B cell (primary cell): ENCODE measurements around the gene DNAJB12. TPM values are rescaled to one million over a fixed set of nuclear protein-coding genes. Genes with fewer than 3 reads are reported as not detected.

Source experiments
- ATAC-seq: fragments of 200-7000 bp; cut with Tn5 transposase; one replicate; pipeline ENCODE4 v1.10.0; 2021; ENCODE audit warnings: low read depth, mild to moderate bottlenecking, moderate number of reproducible peaks, moderate library complexity
- CTCF ChIA-PET: fragments of 350-600 bp; sonication (Branson Sonifier 250); formaldehyde crosslinking; loops from one replicate; lab custom pipeline; 2021; ENCODE audit warnings: antibody characterized with exemption, inconsistent platforms; lab: Charles Lee
- POLR2A ChIA-PET: fragments of 350-600 bp; sonication (Branson Sonifier 250); formaldehyde crosslinking; loops from one replicate; lab custom pipeline; 2021; ENCODE audit warnings: antibody characterized with exemption; lab: Charles Lee
- DNase-seq: peaks from one replicate; pipeline ENCODE4 v3.0.0; 2013
- H2AFZ ChIP-seq: 2 replicates; pipeline ENCODE4 v1.6.1; 2012; ENCODE audit warnings: mild to moderate bottlenecking, low read depth, low read length; ENCODE audit not compliant: insufficient read depth, poor library complexity, severe bottlenecking
- H3K27ac ChIP-seq, 2 donors: 1 replicate in 1 of 2; 2 replicates in 1 of 2; pipeline ENCODE4 v1.5.1; 2012 to 2013; ENCODE audit warnings: low read length in 2 of 2, mild to moderate bottlenecking in 2 of 2, moderate library complexity in 1 of 2
- H3K27me3 ChIP-seq, 4 experiments: fragments of 200-600 bp in 1 of 4; sonication (generic) in 1 of 4; replicated peaks in 1 of 4; 1 replicate in 2 of 4; 2 replicates in 2 of 4; pipeline versions ENCODE4 v1.6.1 to v1.7.0; 2013 to 2016; ENCODE audit warnings: low read length in 3 of 4, mild to moderate bottlenecking in 2 of 4, mixed read lengths in 1 of 4, moderate library complexity in 1 of 4; ENCODE audit not compliant: insufficient read depth in 4 of 4, control insufficient read depth in 3 of 4; ENCODE audit errors: control extremely low read depth in 1 of 4
- H3K36me3 ChIP-seq, 2 experiments: replicated peaks in 1 of 2; 1 replicate in 1 of 2; 2 replicates in 1 of 2; pipeline versions ENCODE4 v1.6.1 to v1.7.1; 2013; ENCODE audit warnings: low read length in 1 of 2; ENCODE audit not compliant: insufficient read depth in 2 of 2, control insufficient read depth in 1 of 2; ENCODE audit errors: control extremely low read depth in 1 of 2, extremely low read depth in 1 of 2
- H3K4me1 ChIP-seq, 2 donors: fragments of 200-600 bp in 1 of 2; sonication (generic) in 1 of 2; 1 replicate in 1 of 2; 2 replicates in 1 of 2; pipeline versions ENCODE4 v1.5.1 to v1.6.1; 2013 to 2017; ENCODE audit warnings: low read length in 2 of 2; ENCODE audit not compliant: control insufficient read depth in 2 of 2, insufficient read depth in 2 of 2
- H3K4me2 ChIP-seq: replicated peaks from 2 replicates; pipeline ENCODE3; 2012; ENCODE audit warnings: mild to moderate bottlenecking, low read depth, low read length; ENCODE audit not compliant: poor library complexity, severe bottlenecking
- H3K4me3 ChIP-seq, 5 experiments: fragments of 200-600 bp in 1 of 5; sonication (generic) in 1 of 5; 1 replicate in 3 of 5; 2 replicates in 2 of 5; pipeline versions ENCODE4 v1.5.1 to v1.7.0; 2011 to 2016; ENCODE audit warnings: low read length in 4 of 5, mild to moderate bottlenecking in 4 of 5, low read depth in 2 of 5, control low read depth in 1 of 5, moderate library complexity in 1 of 5; ENCODE audit not compliant: insufficient read depth in 1 of 5; ENCODE audit errors: control extremely low read depth in 1 of 5, extremely low read depth in 1 of 5
- H3K79me2 ChIP-seq: fragments of 200-600 bp; sonication (generic); one replicate; pipeline ENCODE4 v1.6.0; 2016; ENCODE audit warnings: low read length; ENCODE audit not compliant: control insufficient read depth, insufficient read depth
- H3K9ac ChIP-seq: fragments of 200-600 bp; sonication (generic); 2 replicates; pipeline ENCODE4 v1.6.1; 2017; ENCODE audit warnings: mild to moderate bottlenecking, low read length, moderate library complexity
- H3K9me3 ChIP-seq, 3 donors: one replicate each; pipeline versions ENCODE4 v1.6.1 to v1.7.1; 2013; ENCODE audit warnings: low read length in 2 of 3; ENCODE audit not compliant: control insufficient read depth in 2 of 3, insufficient read depth in 1 of 3; ENCODE audit errors: control extremely low read depth in 1 of 3
- H4K20me1 ChIP-seq: 2 replicates; pipeline ENCODE4 v1.6.0; 2012; ENCODE audit warnings: mild to moderate bottlenecking, low read length; ENCODE audit not compliant: insufficient read depth, control insufficient read depth, poor library complexity, severe bottlenecking
- H3K27ac Mint-ChIP-seq: one replicate; pipeline ENCODE4 v1.8.0; 2021; ENCODE audit warnings: mixed read lengths
- H3K27me3 Mint-ChIP-seq: one replicate; pipeline ENCODE4 v1.8.0; 2021; ENCODE audit warnings: mixed read lengths
- H3K4me1 Mint-ChIP-seq: one replicate; pipeline ENCODE4 v1.8.0; 2021; ENCODE audit warnings: mixed read lengths
- H3K4me3 Mint-ChIP-seq: one replicate; pipeline ENCODE4 v1.8.0; 2021; ENCODE audit warnings: mixed read lengths
- H3K9me3 Mint-ChIP-seq: one replicate; pipeline ENCODE4 v1.8.0; 2022; ENCODE audit warnings: mixed read lengths; ENCODE audit not compliant: insufficient read depth
- CTCF ChIP-seq: fragments of 200-600 bp; IDR thresholded peaks from one replicate; pipeline ENCODE4 v1.8.0; 2022; ENCODE audit warnings: antibody characterized with exemption, mild to moderate bottlenecking
- EZH2 ChIP-seq: IDR thresholded peaks from 2 replicates; pipeline ENCODE4 v1.6.1; 2012; ENCODE audit warnings: borderline replicate concordance, low read depth, mild to moderate bottlenecking, moderate library complexity, low read length; ENCODE audit not compliant: insufficient read depth, poor library complexity, severe bottlenecking
- WGBS: methylation state at CpG from one replicate; pipeline ENCODE4 v1.1.5; 2013; ENCODE audit warnings: missing lambda C conversion rate; ENCODE audit not compliant: insufficient coverage; 5-methylcytosine and 5-hydroxymethylcytosine counted together
- intact Hi-C: fragments of 100-400 bp; cut with micrococcal nuclease; formaldehyde crosslinking; loops from one replicate; pipeline ENCODE4 v1.10.0; 2022
- polyA plus RNA-seq: library from polyadenylated mRNA; depleted of rRNA; stranded (reverse); fragments of >200 nt; gene quantifications from 2 replicates; pipeline ENCODE4 v1.2.3, GENCODE V29; 2012
- total RNA-seq, 2 donors: library from RNA; stranded (reverse); fragments of 120-200 nt in 1 of 2; gene quantifications; 1 replicate in 1 of 2; 2 replicates in 1 of 2; pipeline versions ENCODE4 v1.2.3 to v1.2.4, GENCODE V29; 2013 to 2022

Gene DNAJB12
- total and polyA plus RNA-seq, 2 donors (not counting 1 experiment from before 2014, with no cell fraction given), result 16.1 to 42.3 TPM

DNA sequence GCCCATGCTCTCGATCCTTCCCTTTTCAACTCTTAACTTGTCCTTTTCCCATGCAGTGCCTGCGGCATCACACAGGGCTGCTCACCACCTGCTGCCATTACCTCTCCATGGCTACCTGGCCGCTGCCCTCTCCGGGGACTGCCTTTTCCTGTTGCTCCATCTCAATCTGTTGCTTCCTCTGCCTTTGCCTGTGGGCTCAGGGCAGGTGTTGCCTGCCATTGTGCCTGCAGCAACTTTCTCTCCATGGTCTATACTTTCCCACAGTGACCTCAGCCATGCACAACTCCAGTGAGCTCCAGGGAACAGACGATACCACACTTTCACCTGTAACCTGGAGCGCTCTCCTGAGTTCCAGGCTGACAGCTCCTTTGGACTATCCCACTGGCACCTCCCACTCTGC lies 3.2 kb downstream of the DNAJB12 start:
- no peaks in the 10 kb centered on the region for H3K9me3 ChIP-seq
- peaks cover 39% of the 10 kb centered on the region for H3K4me1 Mint-ChIP-seq
- H3K27me3 ChIP-seq, result no peaks in the 10 kb centered on the region
- ChIA-PET POLR2A (no interaction called here), CTCF (interaction anchor here (1.0 to 3.3 kb wide), 3 partner anchors 13 to 455 kb away, joined by 3 to 22 read pairs (median 3); no protein-coding TSS in a partner anchor)
- no peak overlapping the region for H3K4me2 ChIP-seq
- no peak overlapping the region for H3K4me3 ChIP-seq
- no peak overlapping the region for H3K27ac Mint-ChIP-seq
- 96% methylated on average over 6 of the region's 6 CpGs for WGBS
- peaks cover 70% of the 10 kb centered on the region for H3K79me2 ChIP-seq
- H3K36me3 ChIP-seq, result peaks cover 4 to 20% of the 10 kb centered on the region in 2 experiments
- no peak for DNase-seq
- no peak for ATAC-seq
- no peaks in the 10 kb centered on the region for H3K27me3 Mint-ChIP-seq
- H3K4me1 ChIP-seq, result peaks cover 15 to 17% of the 10 kb centered on the region in 2 donors
- peaks cover 28% of the 10 kb centered on the region for H4K20me1 ChIP-seq
- no peak overlapping the region for H3K4me3 Mint-ChIP-seq
- TF ChIP-seq EZH2 (no peak), CTCF (no peak)
- intact Hi-C loops, result loop anchor here (10.0 kb wide), 1 partner anchor 893 kb away; the partner anchor contains the start of gene DNAJC9
- no peak overlapping the region for H2AFZ ChIP-seq
- no peaks in the 10 kb centered on the region for H3K9me3 Mint-ChIP-seq
- H3K27ac ChIP-seq, result no peak overlapping the region
- no peak overlapping the region for H3K9ac ChIP-seq

GRCh38 chr10:72349438-72349837 lies 5.3 kb downstream of the DNAJB12 start:
- TF ChIP-seq CTCF, result no peak
- TF ChIP-seq EZH2, result no peak
- no peak overlapping the region for H3K27ac Mint-ChIP-seq
- no peak overlapping the region for H2AFZ ChIP-seq
- ATAC-seq, result no peak
- H3K4me3 ChIP-seq, result no peak overlapping the region
- no peak overlapping the region for H3K27ac ChIP-seq
- intact Hi-C loops, result no loop called here
- H3K4me1 Mint-ChIP-seq, result peaks cover 35% of the 10 kb centered on the region
- no peaks in the 10 kb centered on the region for H3K27me3 Mint-ChIP-seq
- H3K27me3 ChIP-seq, result no peaks in the 10 kb centered on the region
- peaks cover 4 to 21% of the 10 kb centered on the region in 2 experiments for H3K36me3 ChIP-seq
- no peak for DNase-seq
- H3K4me3 Mint-ChIP-seq, result no peak overlapping the region
- WGBS, result 100% methylated on average over 2 of the region's 2 CpGs
- peaks cover 70% of the 10 kb centered on the region for H3K79me2 ChIP-seq
- no peak overlapping the region for H3K4me2 ChIP-seq
- peaks cover 17 to 19% of the 10 kb centered on the region in 2 donors for H3K4me1 ChIP-seq
- ChIA-PET CTCF (interaction anchor here (0.6 to 3.3 kb wide), 5 partner anchors 8 to 300 kb away, joined by 3 to 22 read pairs (median 6); no protein-coding TSS in a partner anchor), POLR2A (interaction anchor here (0.9 to 1.2 kb wide), 2 partner anchors 12 to 128 kb away, joined by 3 read pairs; no protein-coding TSS in a partner anchor)
- H3K9ac ChIP-seq, result no peak overlapping the region
- peaks cover 28% of the 10 kb centered on the region for H4K20me1 ChIP-seq
- no peaks in the 10 kb centered on the region for H3K9me3 Mint-ChIP-seq
- H3K9me3 ChIP-seq, result no peaks in the 10 kb centered on the region
